Tibial nerve (tissue), 4 donors: ENCODE results near the gene MAML3. TPM values are rescaled to one million over a fixed set of nuclear protein-coding genes. Genes with fewer than 3 reads are reported as not detected.

Source experiments
- DNase-seq, 2 donors: peaks; one replicate each; pipeline ENCODE4 v3.0.0-alpha.2; 2019; ENCODE audit warnings: low spot score in 2 of 2
- H3K27ac ChIP-seq, 4 donors: fragments of 200-600 bp; sonication (generic) in 3 of 4; one replicate each; pipeline ENCODE4 v1.5.1; 2017 to 2019; ENCODE audit warnings: mild to moderate bottlenecking in 1 of 4
- H3K27me3 ChIP-seq, 2 donors: fragments of 200-600 bp; sonication (generic) in 1 of 2; one replicate each; pipeline versions ENCODE4 v1.5.1 to v1.6.0; 2017 to 2019
- H3K36me3 ChIP-seq, 3 donors: fragments of 200-600 bp; sonication (generic); one replicate each; pipeline ENCODE4 v1.5.1; 2018 to 2019
- H3K4me1 ChIP-seq, 4 donors: fragments of 200-600 bp; sonication (generic) in 3 of 4; one replicate each; pipeline ENCODE4 v1.5.1; 2017 to 2019
- H3K4me3 ChIP-seq, 4 donors: fragments of 200-600 bp; sonication (generic) in 3 of 4; one replicate each; pipeline ENCODE4 v1.5.1; 2017 to 2019; ENCODE audit warnings: mild to moderate bottlenecking in 1 of 4, moderate library complexity in 1 of 4
- H3K9me3 ChIP-seq, 4 donors: fragments of 200-600 bp; sonication (generic) in 3 of 4; one replicate each; pipeline ENCODE4 v1.5.1; 2017 to 2019
- CTCF ChIP-seq, 5 experiments: fragments of 200-600 bp in 3 of 5; fragments of 450-650 bp in 2 of 5; sonication (generic) in 3 of 5; IDR thresholded peaks; one replicate each; pipeline ENCODE4 v1.5.1; 2016 to 2019; ENCODE audit warnings: antibody characterized with exemption in 5 of 5, mild to moderate bottlenecking in 3 of 5, moderate library complexity in 2 of 5
- EP300 ChIP-seq, 2 donors: sonication (generic); formaldehyde crosslinking; IDR thresholded peaks; one replicate each; pipeline ENCODE4 v1.6.1; 2017; ENCODE audit warnings: antibody characterized with exemption in 2 of 2, mild to moderate bottlenecking in 1 of 2
- POLR2A ChIP-seq, 2 donors: fragments of 450-650 bp; IDR thresholded peaks; one replicate each; pipeline ENCODE4 v1.6.1; 2017; ENCODE audit warnings: antibody characterized with exemption in 2 of 2, mild to moderate bottlenecking in 2 of 2, moderate library complexity in 2 of 2
- WGBS, 2 donors: methylation state at CpG; one replicate each; pipeline ENCODE4 v1.1.5; 2018; 5-methylcytosine and 5-hydroxymethylcytosine counted together
- total RNA-seq, 4 donors: library from RNA; depleted of rRNA; stranded (reverse); fragments of >200 nt; gene quantifications; one replicate each; pipeline ENCODE4 v1.1.0, GENCODE V29; 2016

Gene MAML3
- total RNA-seq, 4 donors from 2014 or later = 8.6 to 10.5 (median 9.4) TPM

GRCh38 chr4:139767168-139767567, 386.8 kb downstream of the MAML3 start:
- no peaks in the 10 kb centered on the region for H3K9me3 ChIP-seq
- H3K27ac ChIP-seq = no peak overlapping the region
- peaks cover 0 to 39% (median 8%) of the 10 kb centered on the region in 4 donors for H3K4me1 ChIP-seq
- H3K36me3 ChIP-seq = no peaks in the 10 kb centered on the region
- no peak for TF ChIP-seq CTCF (IDR thresholded peaks at IDR 0.05)
- H3K4me3 ChIP-seq = no peak overlapping the region
- DNase-seq = no peak
- no peaks in the 10 kb centered on the region for H3K27me3 ChIP-seq
- WGBS, 2 donors = 87 to 89% methylated on average over 6 of the region's 6 CpGs

- Histone ChIP-seq H3K4me3 (peak overlapping the region in 1 of 4 donors; percentile 8), H3K27ac (peak overlapping the region in 2 of 4 donors; percentile 2 to 18), H3K9me3 (no peaks in the 10 kb centered on the region), H3K27me3 (no peaks in the 10 kb centered on the region), H3K36me3 (no peaks in the 10 kb centered on the region), H3K4me1 (peaks cover 0 to 34% (median 9%) of the 10 kb centered on the region in 4 donors)
- no peak for TF ChIP-seq CTCF (IDR thresholded peaks at IDR 0.05)
- no peak for TF ChIP-seq EP300 (IDR thresholded peaks at IDR 0.05)
- no peak for TF ChIP-seq POLR2A (IDR thresholded peaks at IDR 0.05)
- no peak for DNase-seq
- WGBS, 2 donors = 50 to 57% methylated on average over 5 to 9 of the region's 9 CpGs
These were observed 389.2 kb downstream of the MAML3 start for GRCh38 chr4:139764686-139765310.

GRCh38 chr4:139764182-139764581, 389.8 kb downstream of the MAML3 start:
- Histone ChIP-seq H3K9me3 (no peaks in the 10 kb centered on the region), H3K36me3 (no peaks in the 10 kb centered on the region), H3K4me1 (peaks cover 0 to 34% (median 9%) of the 10 kb centered on the region in 4 donors), H3K4me3 (peak overlapping the region in 1 of 4 donors; percentile 8), H3K27me3 (no peaks in the 10 kb centered on the region), H3K27ac (peak overlapping the region in 2 of 4 donors; percentile 2 to 18)
- DNase-seq = no peak
- WGBS, 2 donors = 34 to 44% methylated on average over 8 of the region's 8 CpGs
- TF ChIP-seq POLR2A (IDR thresholded peaks at IDR 0.05) (no peak), EP300 (IDR thresholded peaks at IDR 0.05) (no peak), CTCF (IDR thresholded peaks at IDR 0.05) (no peak)

- WGBS, 2 donors = 17 to 35% methylated on average over 2 of the region's 2 CpGs
- TF ChIP-seq CTCF (IDR thresholded peaks at IDR 0.05) (no peak), POLR2A (IDR thresholded peaks at IDR 0.05) (no peak), EP300 (IDR thresholded peaks at IDR 0.05) (no peak)
- Histone ChIP-seq H3K9me3 (no peaks in the 10 kb centered on the region), H3K27me3 (no peaks in the 10 kb centered on the region), H3K27ac (peak overlapping the region in 2 of 4 donors; percentile 2 to 18), H3K36me3 (no peaks in the 10 kb centered on the region), H3K4me1 (peaks cover 0 to 34% (median 9%) of the 10 kb centered on the region in 4 donors), H3K4me3 (no peak overlapping the region)
- no peak for DNase-seq
These were observed 390.3 kb downstream of the MAML3 start for GRCh38 chr4:139763672-139764071.

GRCh38 chr4:139763205-139763604, 390.8 kb downstream of the MAML3 start:
- Histone ChIP-seq H3K27me3 (no peaks in the 10 kb centered on the region), H3K4me3 (no peak overlapping the region), H3K9me3 (no peaks in the 10 kb centered on the region), H3K4me1 (peaks cover 0 to 34% (median 9%) of the 10 kb centered on the region in 4 donors), H3K27ac (peak overlapping the region in 2 of 4 donors; percentile 18 to 45), H3K36me3 (no peaks in the 10 kb centered on the region)
- DNase-seq = no peak
- WGBS, 2 donors = 52 to 70% methylated on average over 6 of the region's 6 CpGs
- TF ChIP-seq EP300 (IDR thresholded peaks at IDR 0.05) = no peak
- TF ChIP-seq CTCF (IDR thresholded peaks at IDR 0.05) = no peak
- no peak for TF ChIP-seq POLR2A (IDR thresholded peaks at IDR 0.05)
